Measurements from ENCODE around the gene GSC2. TPM values are rescaled to one million over a fixed set of nuclear protein-coding genes. Genes with fewer than 3 reads are reported as not detected.
"Not testable (repeated sequence)": the region's sequence is repeated elsewhere in the genome, so short reads cannot be mapped to it uniquely, and the experiment has no call there.

Gene GSC2
- total RNA-seq, 1 donor from 2014 or later: not detected

GRCh38 chr22:19167106-19167869, 17.2 kb upstream of the GSC2 start:
- H3K27me3 ChIP-seq: peaks cover 91% of the 10 kb centered on the region
- peak; percentile 1 for DNase-seq (ENCODE audit: low spot score)
- H3K4me3 Mint-ChIP-seq: peak overlapping the region; percentile 65
- no peak overlapping the region for H2AFZ ChIP-seq (replicated peaks)
- no peak overlapping the region for H3K27ac Mint-ChIP-seq
- no peaks in the 10 kb centered on the region for H3K36me3 ChIP-seq
- H3K4me1 ChIP-seq: peaks cover 15% of the 10 kb centered on the region
- no peak overlapping the region for H3K27ac ChIP-seq
- peaks cover 16% of the 10 kb centered on the region for H3K4me1 Mint-ChIP-seq
- peaks cover 5% of the 10 kb centered on the region for H3K9me3 Mint-ChIP-seq
- peaks cover 40% of the 10 kb centered on the region for H4K20me1 ChIP-seq (ENCODE audit: low read depth)
- H3K27me3 Mint-ChIP-seq (ENCODE audit: insufficient read depth, low read depth): peaks cover 41% of the 10 kb centered on the region
- no peak overlapping the region for H3K9ac ChIP-seq
- TF ChIP-seq EZH2phosphoT487 (IDR thresholded peaks at IDR 0.05) (no peak), EZH2 (IDR thresholded peaks at IDR 0.05) (no peak), CTCF (IDR thresholded peaks at IDR 0.05) (no peak)
- H3K36me3 Mint-ChIP-seq: peaks cover 2% of the 10 kb centered on the region
- H3K9me3 ChIP-seq (ENCODE audit: low read depth): no peaks in the 10 kb centered on the region
- H3K4me3 ChIP-seq: no peak overlapping the region
- no peak overlapping the region for H3K4me2 ChIP-seq
- H3K79me2 ChIP-seq (ENCODE audit: low read depth): peaks cover 8% of the 10 kb centered on the region
- H3F3A ChIP-seq (ENCODE audit: low read depth): peaks cover 27% of the 10 kb centered on the region

DNA sequence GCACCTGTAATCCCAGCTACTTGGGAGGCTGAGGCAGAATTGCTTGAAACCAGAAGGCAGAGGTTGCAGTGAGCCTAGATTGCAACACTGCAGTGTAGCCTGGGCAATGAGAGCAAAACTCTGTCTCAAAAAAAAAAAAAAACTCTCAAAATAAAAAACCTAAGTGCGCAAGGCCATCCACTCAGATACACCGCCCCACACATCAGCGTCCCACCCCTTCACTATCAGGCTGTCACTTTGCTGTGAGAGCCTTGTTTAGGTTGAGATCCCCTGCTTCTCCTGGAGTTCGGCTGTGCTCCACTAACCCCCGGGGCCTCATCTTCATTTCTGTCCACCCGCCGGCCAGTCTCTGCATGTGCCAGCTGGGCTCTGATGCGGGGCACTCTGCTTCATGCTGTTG, 16.3 kb upstream of the GSC2 start:
- H3K27me3 ChIP-seq: peaks cover 99% of the 10 kb centered on the region
- no peak for TF ChIP-seq EZH2 (IDR thresholded peaks at IDR 0.05)
- TF ChIP-seq EZH2phosphoT487 (IDR thresholded peaks at IDR 0.05): no peak
- TF ChIP-seq CTCF (IDR thresholded peaks at IDR 0.05): no peak
- H3K27ac ChIP-seq: no peak overlapping the region

GRCh38 chr22:19164425-19164824, 14.3 kb upstream of the GSC2 start:
- no peak overlapping the region for H3K27ac ChIP-seq
- Mint-ChIP-seq H3K4me3 (no peak overlapping the region), H3K27me3 (ENCODE audit: insufficient read depth, low read depth) (peaks cover 35% of the 10 kb centered on the region)

More for the DNA sequence above, 16.3 kb upstream of the GSC2 start:
- no peaks in the 10 kb centered on the region for H3K79me2 ChIP-seq (ENCODE audit: low read depth)
- Mint-ChIP-seq H3K4me3 (no peak overlapping the region), H3K27ac (no peak overlapping the region), H3K27me3 (ENCODE audit: insufficient read depth, low read depth) (peaks cover 41% of the 10 kb centered on the region), H3K9me3 (peaks cover 5% of the 10 kb centered on the region), H3K36me3 (peaks cover 2% of the 10 kb centered on the region), H3K4me1 (peaks cover 13% of the 10 kb centered on the region)
- H3K36me3 ChIP-seq: no peaks in the 10 kb centered on the region
- DNase-seq (ENCODE audit: low spot score): no peak
- H3K4me2 ChIP-seq: no peak overlapping the region
- H4K20me1 ChIP-seq (ENCODE audit: low read depth): peaks cover 37% of the 10 kb centered on the region
- H2AFZ ChIP-seq (replicated peaks): no peak overlapping the region
- peaks cover 14% of the 10 kb centered on the region for H3K4me1 ChIP-seq
- peaks cover 27% of the 10 kb centered on the region for H3F3A ChIP-seq (ENCODE audit: low read depth)
- no peaks in the 10 kb centered on the region for H3K9me3 ChIP-seq (ENCODE audit: low read depth)
- no peak overlapping the region for H3K4me3 ChIP-seq
- H3K9ac ChIP-seq: no peak overlapping the region

DNA sequence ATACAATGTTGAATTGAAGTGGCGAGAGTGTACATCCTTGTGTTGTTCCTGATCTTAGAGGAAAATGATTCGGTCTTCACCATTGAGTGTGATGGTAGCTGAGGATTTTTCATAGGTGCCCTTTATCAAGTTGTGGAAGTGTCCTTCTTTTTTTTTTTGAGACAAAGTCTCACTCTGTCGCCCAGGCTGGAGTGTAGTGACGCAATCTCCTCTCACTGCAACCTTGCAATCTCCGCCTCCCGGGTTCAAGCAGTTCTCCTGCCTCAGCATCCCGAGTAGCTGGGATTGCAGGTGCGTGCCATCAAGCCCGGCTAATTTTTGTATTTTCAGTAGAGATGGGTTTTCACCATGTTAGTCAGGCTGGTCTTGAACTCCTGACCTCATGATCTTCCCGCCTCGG, 8.6 kb upstream of the GSC2 start:
- H3K36me3 Mint-ChIP-seq; H3K27ac Mint-ChIP-seq; H3K27ac ChIP-seq; H3F3A ChIP-seq (ENCODE audit: low read depth); DNase-seq (ENCODE audit: low spot score); H3K4me1 ChIP-seq; H3K9me3 ChIP-seq (ENCODE audit: low read depth); H3K36me3 ChIP-seq; H3K9me3 Mint-ChIP-seq; H2AFZ ChIP-seq (replicated peaks); H3K9ac ChIP-seq; H4K20me1 ChIP-seq (ENCODE audit: low read depth); H3K4me2 ChIP-seq; H3K4me3 ChIP-seq; H3K4me1 Mint-ChIP-seq; H3K79me2 ChIP-seq (ENCODE audit: low read depth); H3K4me3 Mint-ChIP-seq: not testable (repeated sequence)
- H3K27me3 ChIP-seq: peaks cover 94% of the 10 kb centered on the region
- peaks cover 21% of the 10 kb centered on the region for H3K27me3 Mint-ChIP-seq (ENCODE audit: insufficient read depth, low read depth)

More at GRCh38 chr22:19164425-19164824, 14.3 kb upstream of the GSC2 start:
- H3K27me3 ChIP-seq: peaks cover 98% of the 10 kb centered on the region
- no peak for DNase-seq (ENCODE audit: low spot score)
- H2AFZ ChIP-seq (replicated peaks): no peak overlapping the region
- peaks cover 23% of the 10 kb centered on the region for H4K20me1 ChIP-seq (ENCODE audit: low read depth)
- peaks cover 3% of the 10 kb centered on the region for H3K4me1 Mint-ChIP-seq
- peaks cover 12% of the 10 kb centered on the region for H3F3A ChIP-seq (ENCODE audit: low read depth)
- no peaks in the 10 kb centered on the region for H3K36me3 ChIP-seq
- no peaks in the 10 kb centered on the region for H3K9me3 ChIP-seq (ENCODE audit: low read depth)
- no peak overlapping the region for H3K4me2 ChIP-seq
- no peak for TF ChIP-seq EZH2 (IDR thresholded peaks at IDR 0.05)
- TF ChIP-seq CTCF (IDR thresholded peaks at IDR 0.05): no peak
- no peak for TF ChIP-seq EZH2phosphoT487 (IDR thresholded peaks at IDR 0.05)
- H3K36me3 Mint-ChIP-seq: no peaks in the 10 kb centered on the region
- H3K79me2 ChIP-seq (ENCODE audit: low read depth): no peaks in the 10 kb centered on the region
- H3K4me3 ChIP-seq: no peak overlapping the region
- H3K9me3 Mint-ChIP-seq: peaks cover 5% of the 10 kb centered on the region
- H3K4me1 ChIP-seq: peaks cover 6% of the 10 kb centered on the region
- H3K27ac Mint-ChIP-seq: no peak overlapping the region
- no peak overlapping the region for H3K9ac ChIP-seq

DNA sequence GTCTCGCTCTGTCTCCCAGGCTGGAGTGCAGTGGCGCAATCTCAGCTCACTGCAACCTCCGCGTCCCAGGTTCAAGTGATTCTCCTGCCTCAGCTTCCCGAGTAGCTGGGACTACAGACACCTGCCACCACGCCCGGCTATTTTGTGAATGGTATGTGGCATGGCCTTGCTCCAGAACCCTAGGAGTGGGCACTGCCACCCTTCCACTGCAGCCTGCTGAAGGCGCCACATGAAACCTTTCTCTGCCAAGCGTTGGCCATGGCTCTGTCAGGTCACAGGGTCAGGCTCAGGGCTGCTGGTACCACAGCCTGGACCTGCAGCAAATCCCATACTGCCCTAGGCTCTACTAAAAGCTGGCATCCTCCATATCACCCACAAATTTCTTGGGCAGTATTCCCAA, 6.0 kb upstream of the GSC2 start:
- not testable (repeated sequence) for H3K79me2 ChIP-seq (ENCODE audit: low read depth); H3K9ac ChIP-seq; H3K36me3 ChIP-seq; H3K9me3 ChIP-seq (ENCODE audit: low read depth); DNase-seq (ENCODE audit: low spot score); H3K4me1 Mint-ChIP-seq; H3K4me1 ChIP-seq; H4K20me1 ChIP-seq (ENCODE audit: low read depth); H3K27ac ChIP-seq; H3K4me3 Mint-ChIP-seq; H3K4me2 ChIP-seq; H3K4me3 ChIP-seq; H3F3A ChIP-seq (ENCODE audit: low read depth); H3K27ac Mint-ChIP-seq; H3K36me3 Mint-ChIP-seq; H2AFZ ChIP-seq (replicated peaks); H3K9me3 Mint-ChIP-seq
- peaks cover 94% of the 10 kb centered on the region for H3K27me3 ChIP-seq
- peaks cover 36% of the 10 kb centered on the region for H3K27me3 Mint-ChIP-seq (ENCODE audit: insufficient read depth, low read depth)

All from neural progenitor cell (in vitro differentiated cells).